ENCODE data around the gene CPSF4.
A peak's percentile ranks its signal among the peaks of the same experiment; 100 is the strongest.

Gene CPSF4

DNA sequence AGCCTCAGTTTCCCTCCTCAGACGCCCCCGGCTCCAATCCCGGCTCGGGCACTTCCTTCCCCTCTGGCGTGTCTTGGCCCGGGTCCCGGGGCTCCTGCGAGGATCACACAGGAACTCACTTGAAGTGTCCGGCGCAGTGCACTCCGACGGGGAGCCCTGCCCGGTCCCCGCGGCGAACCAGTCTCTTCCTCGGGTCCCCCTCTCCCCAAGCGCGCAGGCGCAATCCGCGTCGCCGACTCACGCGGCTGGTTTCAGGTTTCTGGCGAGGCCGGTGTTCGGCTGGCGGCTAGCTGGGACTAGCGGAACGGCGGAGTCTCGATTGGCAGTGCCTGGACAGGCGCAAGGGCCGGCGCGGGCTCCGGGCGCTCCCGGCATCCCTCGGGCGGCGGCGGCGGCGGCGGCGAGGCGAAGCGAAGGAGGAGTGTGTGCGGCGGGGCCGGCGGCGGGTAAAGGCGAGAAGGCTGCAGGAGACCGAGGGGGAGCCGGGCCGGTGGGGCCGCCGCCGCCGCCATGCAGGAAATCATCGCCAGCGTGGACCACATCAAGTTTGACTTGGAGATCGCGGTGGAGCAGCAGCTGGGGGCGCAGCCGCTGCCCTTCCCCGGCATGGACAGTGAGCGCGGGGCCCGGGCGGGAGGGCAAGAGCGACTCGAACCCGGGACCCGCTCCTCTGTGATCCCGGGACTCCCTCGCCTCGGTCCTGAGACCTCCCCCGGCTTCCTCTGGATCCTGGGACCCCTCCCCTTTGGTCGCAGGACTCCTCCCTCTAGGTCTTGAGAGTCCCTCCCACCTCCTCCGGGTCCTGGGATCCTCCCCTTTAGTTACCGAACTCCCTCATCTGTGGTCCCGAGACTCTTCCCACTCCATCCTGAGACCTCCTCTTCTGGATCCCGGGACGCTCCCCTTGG, at the start of gene CPSF4, which contains the start of gene PTCD1:
TSS of gene CPSF4 (plus strand) at position 371 of the 908 bp plus-strand sequence. CDS start at position 511, 140 bp downstream.
TSS of gene PTCD1 (minus strand) at position 226 of the 908 bp plus-strand sequence. CDS start 3,556 bp downstream, outside the sequence.
- DNase-seq = peak; percentile 89 to 91

DNA sequence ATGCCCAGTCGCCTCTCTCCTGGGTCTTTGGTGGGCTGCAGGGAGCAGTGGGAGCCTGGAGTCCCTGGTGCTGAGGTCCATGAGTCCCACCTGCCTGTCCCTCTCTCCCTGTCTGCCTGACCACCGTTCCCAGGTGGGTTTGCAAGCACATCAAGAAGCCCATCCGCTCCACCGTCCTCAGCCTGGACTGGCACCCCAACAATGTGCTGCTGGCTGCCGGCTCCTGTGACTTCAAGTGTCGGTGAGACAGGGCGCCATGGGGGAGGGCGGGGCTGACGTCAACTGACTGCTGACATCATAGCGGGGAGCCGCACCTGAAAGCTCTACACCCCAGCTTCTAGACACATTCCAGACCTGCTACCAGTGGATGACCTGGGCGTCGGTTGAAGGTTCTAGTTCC, 49.0 kb upstream of the CPSF4 start:
- DNase-seq = no peak

DNA sequence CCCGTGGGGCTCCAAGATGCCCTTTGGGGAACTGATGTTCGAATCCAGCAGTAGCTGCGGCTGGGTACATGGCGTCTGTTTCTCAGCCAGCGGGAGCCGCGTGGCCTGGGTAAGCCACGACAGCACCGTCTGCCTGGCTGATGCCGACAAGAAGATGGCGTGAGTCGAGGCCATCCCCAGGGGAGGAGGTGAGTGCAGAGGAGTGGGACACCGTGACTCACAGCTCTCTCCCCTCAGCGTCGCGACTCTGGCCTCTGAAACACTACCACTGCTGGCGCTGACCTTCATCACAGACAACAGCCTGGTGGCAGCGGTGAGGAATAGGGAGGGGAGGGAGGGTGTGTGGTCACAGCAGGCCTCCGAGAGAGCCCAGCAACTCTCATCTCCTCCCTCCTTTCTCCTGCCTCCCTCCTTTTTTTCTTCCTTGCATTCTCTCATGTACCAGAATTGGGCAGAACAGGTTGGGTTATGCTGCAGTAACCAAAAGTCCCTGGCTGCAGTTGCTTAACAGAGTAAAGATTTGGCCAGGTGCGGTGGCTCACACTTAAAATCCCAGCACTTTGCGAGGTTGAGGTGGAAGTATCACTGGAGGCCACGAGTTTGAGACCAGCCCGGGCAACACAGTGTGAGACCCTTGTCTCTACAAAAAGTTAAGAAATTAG, 47.7 kb upstream of the CPSF4 start:
- no peak for DNase-seq

DNA sequence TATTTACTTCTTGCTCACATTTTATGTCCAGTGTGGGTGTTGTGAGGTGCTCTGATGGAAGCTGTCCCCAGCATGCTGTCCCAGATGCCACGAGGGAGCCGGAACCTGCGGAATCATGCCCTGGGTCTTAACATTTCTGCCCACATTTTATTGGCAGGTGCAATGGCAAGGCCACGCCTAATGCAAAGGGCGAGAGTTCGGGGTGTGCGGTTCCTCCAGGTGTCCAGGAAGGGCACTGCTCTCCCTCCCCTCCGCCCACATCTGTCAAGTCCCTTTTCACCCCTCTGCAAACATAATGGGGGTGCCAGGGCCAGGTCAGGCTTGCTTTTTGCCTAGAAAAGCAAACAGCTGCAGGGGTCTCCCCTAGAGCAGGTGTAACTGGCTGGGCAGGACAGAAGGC, 46.7 kb upstream of the CPSF4 start:
- no peak for DNase-seq

DNA sequence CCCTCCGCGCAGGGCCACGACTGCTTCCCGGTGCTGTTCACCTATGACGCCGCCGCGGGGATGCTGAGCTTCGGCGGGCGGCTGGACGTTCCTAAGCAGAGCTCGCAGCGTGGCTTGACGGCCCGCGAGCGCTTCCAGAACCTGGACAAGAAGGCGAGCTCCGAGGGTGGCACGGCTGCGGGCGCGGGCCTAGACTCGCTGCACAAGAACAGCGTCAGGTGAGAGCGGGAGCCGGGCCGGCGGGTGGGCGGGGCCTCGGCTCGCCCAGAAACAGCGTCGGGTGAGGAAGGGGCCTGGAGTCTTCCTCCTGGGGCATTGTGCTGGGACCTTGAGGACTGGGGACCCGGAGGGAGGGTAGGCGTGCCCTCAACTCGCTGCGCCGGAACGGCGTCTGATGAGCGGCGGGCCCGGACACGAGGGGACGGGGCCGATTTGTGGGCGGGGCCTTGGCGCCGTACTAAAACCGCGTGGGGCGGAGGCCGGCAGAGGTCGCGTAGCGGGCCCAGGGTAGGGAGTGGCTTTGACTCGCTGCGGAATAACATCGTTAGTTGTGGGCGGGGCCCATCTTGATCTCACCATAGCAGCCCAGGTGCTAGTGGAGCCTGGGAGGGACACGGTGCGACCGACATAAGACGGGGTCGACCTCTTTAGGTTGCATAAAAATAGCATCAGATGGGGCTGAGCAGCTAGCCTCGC, 45.9 kb upstream of the CPSF4 start:
- peak; percentile 79 to 85 for DNase-seq

DNA sequence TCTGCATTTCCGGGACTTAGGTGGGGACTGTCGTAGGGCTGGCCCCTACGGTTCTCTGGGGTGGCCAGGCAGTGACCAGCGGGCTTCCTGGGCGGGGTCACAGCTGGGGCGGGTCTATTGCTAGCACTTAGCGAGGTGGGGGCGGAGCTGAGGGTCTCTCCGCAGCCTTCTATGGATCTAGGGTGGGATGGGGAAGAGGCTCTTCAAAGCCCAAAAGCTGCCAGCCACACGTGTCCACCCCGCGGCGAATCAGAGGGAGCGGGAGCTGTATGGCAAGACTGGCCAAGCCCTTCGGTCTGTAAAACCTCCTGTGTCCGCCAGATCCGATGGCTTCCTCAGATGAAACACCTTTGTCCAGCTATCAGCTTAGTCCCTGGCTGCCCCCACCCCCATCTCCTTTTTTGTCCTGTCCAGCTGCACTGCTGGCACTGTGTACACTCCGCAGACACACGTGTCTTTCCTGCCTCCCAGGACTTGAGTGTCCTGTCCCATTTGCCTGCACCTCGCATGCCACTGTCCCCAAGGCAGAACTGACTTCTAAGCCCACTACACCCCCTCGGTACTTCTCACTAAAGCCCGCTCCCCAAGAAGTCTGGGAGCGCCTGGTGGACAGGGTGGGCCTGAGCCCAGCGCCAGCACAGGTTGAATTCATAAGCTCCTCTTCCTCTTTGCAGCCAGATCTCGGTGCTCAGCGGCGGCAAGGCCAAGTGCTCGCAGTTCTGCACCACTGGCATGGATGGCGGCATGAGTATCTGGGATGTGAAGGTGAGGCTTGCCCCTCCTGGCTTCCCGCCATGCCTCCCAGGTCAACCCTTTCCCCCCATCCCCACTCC, 45.2 kb upstream of the CPSF4 start:
- peak; percentile 79 to 85 for DNase-seq

DNA sequence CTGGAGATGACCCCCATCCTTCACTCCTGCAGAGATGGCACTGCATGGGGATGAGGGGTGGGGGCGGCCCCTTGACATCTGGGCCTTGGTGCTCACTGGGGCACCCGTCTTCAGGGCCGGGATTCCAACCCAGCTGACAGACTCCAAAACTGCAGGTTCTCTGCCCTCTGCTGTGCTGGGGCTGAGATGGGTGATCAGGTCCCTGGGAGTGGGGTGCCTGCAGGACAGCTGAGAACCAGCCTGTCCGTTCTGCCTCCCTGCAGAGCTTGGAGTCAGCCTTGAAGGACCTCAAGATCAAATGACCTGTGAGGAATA, 44.6 kb upstream of the CPSF4 start:
- DNase-seq = no peak

DNA sequence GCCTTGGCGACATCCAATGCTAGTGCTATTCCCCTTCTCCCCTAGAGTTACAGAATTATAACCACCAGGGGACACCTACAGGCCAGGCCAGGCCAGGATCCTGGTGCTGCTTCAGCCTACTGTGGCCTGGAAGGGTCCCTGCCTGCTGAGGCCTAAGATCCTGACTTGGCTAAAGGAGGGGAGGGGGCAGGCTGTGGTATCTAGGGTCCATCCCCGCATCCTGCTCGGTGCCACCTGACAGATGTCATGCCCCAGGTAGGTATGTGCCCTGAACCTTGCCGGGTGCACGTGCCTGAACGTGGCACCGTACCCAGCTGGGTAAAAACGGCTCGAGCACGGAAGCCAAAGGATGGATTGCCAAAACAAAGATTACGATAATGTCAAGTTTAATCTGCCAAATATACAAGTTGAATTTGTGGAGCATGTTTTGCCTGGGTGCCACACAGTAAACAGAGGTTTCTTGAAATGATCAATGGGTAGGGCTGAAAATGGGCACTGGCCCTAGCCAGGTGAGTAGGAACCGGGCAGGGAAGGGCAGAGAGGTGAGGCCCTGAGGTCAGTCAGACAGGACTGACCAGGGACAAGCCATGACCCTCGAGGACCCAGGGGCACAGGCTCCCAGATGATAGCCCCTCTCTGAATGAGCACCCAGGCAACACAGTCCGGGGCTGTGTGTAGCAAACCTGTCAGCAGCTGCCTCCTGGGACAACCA, 43.0 kb upstream of the CPSF4 start:
- DNase-seq = no peak

DNA sequence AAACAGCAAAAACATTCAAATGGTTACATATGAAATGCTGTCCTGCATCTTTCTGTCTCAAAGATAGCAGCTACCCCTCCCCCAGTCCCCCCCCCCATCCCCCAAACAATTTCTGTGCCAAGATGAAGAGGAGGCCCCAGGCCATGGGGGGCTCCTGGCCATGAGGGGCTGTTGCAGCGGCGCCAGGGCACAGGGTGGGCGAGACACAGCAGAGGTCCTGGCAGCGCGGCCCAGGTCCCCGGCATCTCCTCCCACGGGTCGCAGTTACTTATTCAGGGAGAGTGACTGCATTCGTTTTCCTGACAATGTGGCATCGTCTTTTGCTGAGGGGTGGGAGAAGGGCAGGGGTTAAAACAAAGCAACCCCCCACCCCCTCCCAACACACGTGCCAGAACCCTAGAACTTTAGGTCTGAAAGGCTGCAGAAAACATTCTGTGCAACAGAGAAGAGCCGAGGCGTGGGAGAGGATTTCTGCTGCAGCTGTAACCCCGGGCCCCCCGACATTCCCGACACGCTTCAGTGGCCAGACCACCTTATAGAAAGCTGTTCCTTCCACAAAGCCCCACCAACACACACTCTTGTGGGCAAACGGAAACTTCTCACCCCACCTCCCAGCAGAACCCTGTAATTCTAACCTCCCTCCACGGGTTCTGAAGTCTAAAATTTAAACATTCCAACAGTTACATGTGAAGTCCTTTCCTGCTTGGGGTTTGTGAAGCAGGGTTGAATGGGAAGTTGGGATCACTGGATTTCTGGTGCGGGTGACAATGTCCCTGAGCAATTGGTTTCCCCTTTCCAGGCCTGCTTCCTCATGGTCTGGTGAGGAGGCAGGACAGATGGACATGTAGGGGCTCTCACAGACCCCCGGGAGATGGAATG, 42.1 kb upstream of the CPSF4 start:
- DNase-seq = no peak

DNA sequence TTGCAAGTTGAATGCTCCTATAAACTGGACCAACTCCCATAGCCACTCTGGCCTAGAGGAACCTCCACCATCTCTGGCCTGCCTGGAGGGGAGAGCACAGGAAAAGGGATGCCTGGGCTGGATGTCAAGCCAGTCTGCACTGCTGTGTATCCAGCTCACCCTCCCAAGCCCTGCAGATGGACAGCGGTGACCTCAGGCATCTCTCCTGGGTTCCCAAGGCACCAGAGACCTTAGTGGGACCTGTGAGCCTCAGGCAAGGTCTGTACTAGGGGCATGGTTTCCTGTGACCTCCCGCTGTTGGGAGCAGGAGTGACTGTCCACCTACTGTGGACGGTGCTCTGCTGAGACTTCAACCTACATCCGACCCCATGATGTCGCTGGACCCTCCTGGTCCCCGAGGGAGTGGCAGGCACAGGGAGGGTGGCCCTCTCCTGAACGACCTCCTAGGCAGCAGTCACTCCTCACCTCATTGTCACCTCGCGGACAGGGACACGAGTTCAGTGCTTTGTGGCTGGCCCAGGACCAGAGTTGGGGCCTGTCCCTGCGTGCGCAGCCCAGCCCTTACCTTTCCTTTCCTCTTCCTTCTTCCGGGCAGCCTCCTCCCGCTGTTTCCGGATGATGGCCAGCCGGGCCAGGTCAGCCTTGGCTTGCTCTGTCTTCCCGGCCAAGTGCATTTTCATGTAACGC, 41.3 kb upstream of the CPSF4 start:
- no peak for DNase-seq

DNA sequence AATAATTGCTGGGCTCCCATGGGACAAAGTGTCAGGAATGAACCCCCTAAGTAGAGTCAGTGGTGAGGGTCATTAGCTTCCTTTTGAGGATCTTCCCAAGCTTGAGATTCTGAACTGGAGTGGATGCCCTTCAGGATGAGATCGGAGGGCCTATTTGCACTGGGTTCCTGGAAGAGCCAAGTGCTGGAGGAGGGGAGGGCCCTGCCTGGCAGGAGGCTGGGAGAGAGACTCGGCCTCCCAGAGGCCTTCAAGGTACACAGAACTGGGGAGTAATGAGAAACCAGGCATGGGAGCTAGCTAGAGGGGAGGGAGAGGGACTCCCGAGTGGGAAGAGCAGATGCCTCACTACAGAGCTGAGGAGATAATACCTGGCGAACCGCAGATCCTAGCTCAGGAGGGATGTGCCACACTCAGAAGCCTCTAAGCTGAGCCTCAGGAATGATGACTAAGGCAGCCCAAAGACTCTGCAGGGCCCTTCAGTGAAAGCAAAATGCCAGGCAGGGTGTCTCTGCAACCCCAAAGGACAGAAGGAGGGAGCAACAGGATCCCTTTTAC, 39.8 kb upstream of the CPSF4 start:
- DNase-seq = no peak

DNA sequence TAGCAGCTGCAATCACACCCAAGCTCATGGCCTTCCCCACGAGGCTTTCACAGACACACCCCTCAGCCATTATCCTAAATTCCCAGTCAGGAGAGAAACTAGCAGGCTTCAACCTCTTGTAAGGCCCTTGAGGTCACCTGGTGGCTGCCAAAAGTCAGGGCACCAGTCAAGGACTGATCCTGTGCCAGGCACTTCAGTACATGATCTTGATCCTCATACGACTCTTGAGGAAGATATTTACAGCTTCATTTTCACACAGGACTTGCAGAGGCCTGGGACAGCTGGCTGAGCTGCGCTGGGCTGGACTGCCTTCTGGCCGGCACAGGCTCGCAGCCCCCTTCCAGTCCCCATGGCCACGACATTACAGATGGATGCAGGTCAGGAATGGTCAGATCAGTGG, 39.1 kb upstream of the CPSF4 start:
- DNase-seq = no peak

DNA sequence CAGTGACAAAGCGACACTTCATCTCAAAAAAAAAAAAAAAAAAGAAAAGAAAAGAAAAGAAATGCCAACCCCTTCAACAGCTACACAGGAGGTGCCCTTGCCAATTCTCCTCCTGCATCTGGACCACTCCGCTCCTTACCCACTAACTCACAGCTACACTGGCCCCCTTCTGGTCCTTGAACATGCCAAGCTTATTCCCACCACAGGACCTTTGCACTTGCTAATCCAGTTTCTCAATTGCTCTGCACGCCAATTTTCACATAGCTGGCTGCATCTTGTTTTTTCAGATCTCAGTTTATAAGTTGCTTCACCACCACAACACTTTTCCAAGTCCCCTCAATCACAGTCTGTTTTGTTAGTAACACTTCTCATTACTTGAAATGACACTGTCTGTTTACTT, 35.9 kb upstream of the CPSF4 start:
- no peak for DNase-seq

DNA sequence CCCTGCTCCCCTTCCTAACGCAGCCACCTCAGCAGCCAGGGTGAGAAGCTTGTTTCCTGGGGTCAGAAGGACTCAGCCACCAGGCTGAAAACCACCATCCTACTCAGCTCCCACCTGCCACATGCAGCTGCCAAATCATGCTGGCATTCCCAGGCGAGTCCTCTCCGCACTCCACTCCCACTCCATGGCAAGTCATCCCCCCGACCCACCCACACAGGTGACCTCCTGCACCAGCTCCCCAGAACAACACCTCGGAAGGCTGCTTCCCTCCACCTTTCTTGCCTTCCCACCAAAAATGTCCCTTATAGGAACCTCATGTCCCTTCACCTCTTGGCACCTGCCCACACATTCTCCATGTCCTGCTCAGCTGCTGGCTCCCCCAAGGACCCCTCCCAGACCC, 35.0 kb upstream of the CPSF4 start:
- DNase-seq = no peak

DNA sequence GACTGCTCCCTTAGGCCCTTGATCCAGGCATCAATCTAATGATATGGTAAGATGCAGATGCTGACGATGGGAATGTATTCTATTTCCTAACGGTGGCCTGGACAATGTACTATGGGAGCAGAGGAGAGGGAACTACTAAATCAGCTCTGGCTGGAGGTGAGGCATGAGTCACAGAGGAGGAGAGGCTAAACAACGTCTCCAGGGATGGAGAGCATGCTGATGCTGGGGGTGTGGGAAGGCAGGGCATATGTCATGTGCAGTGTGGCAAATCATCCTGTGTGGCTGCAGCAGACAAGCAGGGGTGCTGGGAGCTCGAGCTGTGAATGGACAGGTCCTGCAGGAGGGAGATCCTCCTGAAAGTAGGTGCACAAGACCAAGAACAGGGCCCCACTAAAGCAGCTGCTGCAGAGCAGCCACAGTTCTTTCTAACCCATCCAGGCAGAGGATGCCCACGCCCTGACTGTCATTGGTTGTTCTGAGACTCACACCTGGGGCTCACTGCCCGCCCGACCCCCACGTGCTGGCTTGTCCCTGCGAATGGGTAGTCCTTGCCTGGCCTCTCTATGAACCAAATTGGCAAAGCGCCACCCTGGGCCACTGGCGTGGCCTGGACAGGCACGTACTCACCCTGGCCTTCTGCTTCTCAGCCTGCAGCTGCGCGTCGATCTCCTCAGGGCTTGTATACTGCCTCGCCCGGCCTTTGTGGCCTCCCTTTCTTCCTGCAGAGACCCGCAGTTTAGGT, 34.3 kb upstream of the CPSF4 start:
- DNase-seq = no peak

DNA sequence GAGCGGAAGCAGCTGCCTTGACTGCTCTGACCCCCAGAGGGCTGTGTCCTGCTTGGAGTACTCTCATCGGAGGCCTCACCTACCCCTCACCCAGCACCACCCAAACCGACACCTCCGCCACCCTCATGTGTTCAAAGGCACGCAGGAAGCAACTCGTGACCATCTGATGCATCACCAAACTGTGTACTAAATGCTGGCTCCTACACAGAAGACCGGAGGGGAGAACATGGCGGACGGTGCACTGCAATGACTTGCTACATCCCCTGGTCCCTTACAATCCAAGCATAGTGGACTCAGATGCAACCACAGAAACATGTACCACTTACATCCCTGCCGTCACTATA, 33.8 kb upstream of the CPSF4 start:
- DNase-seq = no peak

DNA sequence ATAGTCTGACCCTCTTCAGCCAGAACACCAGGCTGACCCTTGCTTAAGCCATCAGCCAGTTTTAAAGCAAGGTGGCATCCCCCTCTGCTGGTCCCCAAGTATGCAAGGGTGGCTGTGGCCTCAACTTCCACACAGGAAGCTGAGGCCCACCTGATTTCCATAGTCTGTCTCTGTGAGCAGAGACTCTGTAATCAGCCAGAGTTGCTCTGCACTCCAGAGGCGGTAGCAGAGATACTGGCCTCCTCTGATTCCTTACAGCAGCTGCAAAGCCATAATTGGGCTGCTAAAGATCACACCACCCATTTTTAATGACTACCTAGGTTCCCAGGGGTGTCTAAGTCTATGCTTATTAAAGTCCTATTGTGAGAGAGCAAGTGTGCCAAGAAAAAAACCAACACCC, 32.2 kb upstream of the CPSF4 start:
- no peak for DNase-seq

DNA sequence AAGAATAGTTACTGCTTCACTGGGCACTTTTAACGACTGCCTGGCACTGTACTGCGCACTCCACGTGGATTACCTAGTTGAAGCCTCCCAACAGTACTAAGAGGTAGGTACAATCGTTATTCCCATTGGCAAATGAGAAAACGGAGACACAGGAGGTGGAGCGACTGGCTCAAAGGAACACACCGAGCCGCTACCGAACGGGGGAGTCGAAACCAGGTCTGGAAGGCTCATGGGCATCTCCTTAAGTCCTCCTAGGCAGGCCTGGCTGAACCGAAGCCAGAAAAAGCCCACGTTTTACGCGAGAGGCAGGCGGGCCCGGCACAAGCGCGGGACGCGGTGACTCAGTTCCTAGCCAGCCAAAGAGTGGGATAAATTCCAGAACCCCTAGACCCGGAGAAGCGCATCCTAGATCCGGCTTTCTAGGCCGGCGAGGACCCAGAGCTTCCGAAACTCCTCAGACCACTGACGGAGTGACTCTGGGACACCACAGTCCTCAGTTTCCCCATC, 30.8 kb upstream of the CPSF4 start:
- peak in 1 of 2 experiments; percentile 3 for DNase-seq

Data from SHP77 (cell line).